HepG2 (cell line): ENCODE data around the gene METRN. TPM values are rescaled to one million over a fixed set of nuclear protein-coding genes. Genes with fewer than 3 reads are reported as not detected.

ENCODE experiments used
- FOXK1 ChIP-seq: sonication (generic); formaldehyde crosslinking; IDR thresholded peaks from 2 replicates; pipeline ENCODE4 v1.4.0; 2020; ENCODE audit warnings: low read depth, missing genetic modification reagents, borderline replicate concordance
- GATA4 ChIP-seq: sonication (generic); IDR thresholded peaks from 2 replicates; pipeline ENCODE4 v1.6.1; 2016; ENCODE audit warnings: antibody characterized with exemption, low read depth, borderline replicate concordance
- MYC ChIP-seq: sonication (generic); formaldehyde crosslinking; IDR thresholded peaks from 2 replicates; pipeline ENCODE4 v1.9.0; 2021; ENCODE audit warnings: missing genetic modification reagents, borderline replicate concordance
- NONO ChIP-seq, 2 experiments: fragments of 450-650 bp in 1 of 2; sonication (generic) in 1 of 2; formaldehyde crosslinking in 1 of 2; IDR thresholded peaks in 1 of 2; conservative IDR thresholded peaks in 1 of 2; 2 replicates each; pipeline versions ENCODE4 v1.6.1 to v1.8.0; 2017 to 2022; ENCODE audit warnings: mild to moderate bottlenecking in 1 of 2, missing genetic modification reagents in 1 of 2, moderate library complexity in 1 of 2
- PTBP1 ChIP-seq: fragments of 200-400 bp; formaldehyde crosslinking; IDR thresholded peaks from 2 replicates; pipeline ENCODE4 v1.6.1; 2018; ENCODE audit warnings: low read length, low read depth; ENCODE audit not compliant: poor library complexity, severe bottlenecking
- SAP130 ChIP-seq: IDR thresholded peaks from 2 replicates; pipeline ENCODE4 v1.6.1; 2016; ENCODE audit warnings: low read depth
- ZNF10 ChIP-seq: sonication (generic); formaldehyde crosslinking; IDR thresholded peaks from 2 replicates; pipeline ENCODE4 v1.4.0; 2020; ENCODE audit warnings: mild to moderate bottlenecking, low read depth, missing genetic modification reagents, borderline replicate concordance
- ZNF333 ChIP-seq: sonication (generic); formaldehyde crosslinking; IDR thresholded peaks from 2 replicates; pipeline ENCODE4 v1.4.0; 2020; ENCODE audit warnings: mild to moderate bottlenecking, missing genetic modification reagents, borderline replicate concordance
- ZNF44 ChIP-seq: sonication (generic); formaldehyde crosslinking; IDR thresholded peaks from 2 replicates; pipeline ENCODE4 v1.5.1; 2020; ENCODE audit warnings: mild to moderate bottlenecking, missing genetic modification reagents
- polyA plus RNA-seq, 8 experiments: library from polyadenylated mRNA; depleted of rRNA in 3 of 8; stranded (reverse) in 7 of 8; unstranded in 1 of 8; fragments of >200 nt; fragmentation: Illumina TruSeq in 4 of 8; extraction: Trizol in 4 of 8; gene quantifications; 2 replicates each; pipeline versions ENCODE4 v1.2.1 to v1.2.3, GENCODE V29; 2011 to 2016; ENCODE audit warnings: low read depth in 4 of 8, missing spikeins in 1 of 8, mixed read lengths in 1 of 8; ENCODE audit not compliant: insufficient read depth in 1 of 8
- total RNA-seq, 5 experiments: library from RNA; depleted of rRNA; stranded (reverse); fragments of >200 nt; fragmentation: Illumina TruSeq; extraction: Trizol; gene quantifications; 2 replicates each; pipeline ENCODE4 v1.2.3, GENCODE V29; 2016; ENCODE audit warnings: low read depth in 1 of 5
- TF ChIP-seq, protein P1 (sequence below): sonication (generic); formaldehyde crosslinking; IDR thresholded peaks from 2 replicates; pipeline ENCODE4 v1.9.0; 2022; ENCODE audit warnings: missing genetic modification reagents, mild to moderate bottlenecking, borderline replicate concordance
- TF ChIP-seq, protein P2 (sequence below): sonication (generic); formaldehyde crosslinking; IDR thresholded peaks from 2 replicates; pipeline ENCODE4 v1.4.0; 2020; ENCODE audit warnings: missing genetic modification reagents
- TF ChIP-seq, protein P3 (sequence below): sonication (generic); formaldehyde crosslinking; IDR thresholded peaks from 2 replicates; pipeline ENCODE4 v1.4.0; 2020; ENCODE audit warnings: mild to moderate bottlenecking, low read depth, missing genetic modification reagents
- TF ChIP-seq, protein P4 (sequence below): sonication (generic); formaldehyde crosslinking; IDR thresholded peaks from 2 replicates; pipeline ENCODE4 v1.5.0; 2020; ENCODE audit warnings: mild to moderate bottlenecking, missing genetic modification reagents, moderate library complexity
- TF ChIP-seq, protein P5 (sequence below): sonication (generic); IDR thresholded peaks from 2 replicates; pipeline ENCODE4 v1.6.1; 2016; ENCODE audit warnings: low read depth, borderline replicate concordance
- TF ChIP-seq, protein P6 (sequence below): sonication (generic); formaldehyde crosslinking; IDR thresholded peaks from 2 replicates; pipeline ENCODE4 v1.9.0; 2021; ENCODE audit warnings: missing genetic modification reagents, borderline replicate concordance

The METRN gene
- total and polyA plus RNA-seq, 2 of the 13 experiments (the other 11 are each of a cell fraction or from before 2014, with no cell fraction given), result 25.5 to 46.1 TPM

DNA sequence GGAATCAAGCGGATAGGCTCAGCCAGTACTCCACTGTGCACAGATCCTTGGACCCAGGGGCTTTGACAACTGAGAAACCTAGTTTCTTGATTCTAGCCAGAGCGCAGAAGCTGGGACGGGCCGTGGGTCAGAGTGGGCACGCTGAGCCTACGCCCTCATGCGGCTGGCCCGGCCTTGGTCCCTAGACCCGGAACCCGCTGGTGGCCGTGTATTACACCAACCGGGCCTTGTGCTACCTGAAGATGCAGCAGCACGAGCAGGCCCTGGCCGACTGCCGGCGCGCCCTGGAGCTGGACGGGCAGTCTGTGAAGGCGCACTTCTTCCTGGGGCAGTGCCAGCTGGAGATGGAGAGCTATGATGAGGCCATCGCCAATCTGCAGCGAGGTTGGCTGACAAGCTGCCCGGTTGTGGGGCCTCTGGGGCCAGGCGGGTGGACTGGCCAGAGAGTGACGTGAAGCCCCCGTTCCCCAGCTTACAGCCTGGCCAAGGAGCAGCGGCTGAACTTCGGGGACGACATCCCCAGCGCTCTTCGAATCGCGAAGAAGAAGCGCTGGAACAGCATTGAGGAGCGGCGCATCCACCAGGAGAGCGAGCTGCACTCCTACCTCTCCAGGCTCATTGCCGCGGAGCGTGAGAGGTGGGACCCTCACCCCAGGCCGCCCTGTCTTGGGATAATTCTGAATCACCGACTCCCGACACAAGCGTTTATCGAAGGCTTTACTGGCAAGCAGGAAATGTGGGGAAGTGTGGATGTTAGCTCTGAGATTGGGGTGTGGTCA, 33.8 kb upstream of the METRN start (continued):
- TF ChIP-seq, protein P1, sequence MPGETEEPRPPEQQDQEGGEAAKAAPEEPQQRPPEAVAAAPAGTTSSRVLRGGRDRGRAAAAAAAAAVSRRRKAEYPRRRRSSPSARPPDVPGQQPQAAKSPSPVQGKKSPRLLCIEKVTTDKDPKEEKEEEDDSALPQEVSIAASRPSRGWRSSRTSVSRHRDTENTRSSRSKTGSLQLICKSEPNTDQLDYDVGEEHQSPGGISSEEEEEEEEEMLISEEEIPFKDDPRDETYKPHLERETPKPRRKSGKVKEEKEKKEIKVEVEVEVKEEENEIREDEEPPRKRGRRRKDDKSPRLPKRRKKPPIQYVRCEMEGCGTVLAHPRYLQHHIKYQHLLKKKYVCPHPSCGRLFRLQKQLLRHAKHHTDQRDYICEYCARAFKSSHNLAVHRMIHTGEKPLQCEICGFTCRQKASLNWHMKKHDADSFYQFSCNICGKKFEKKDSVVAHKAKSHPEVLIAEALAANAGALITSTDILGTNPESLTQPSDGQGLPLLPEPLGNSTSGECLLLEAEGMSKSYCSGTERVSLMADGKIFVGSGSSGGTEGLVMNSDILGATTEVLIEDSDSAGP, result peak; percentile 70; the same call in 1 of the 2 replicates
- TF ChIP-seq, protein P2, sequence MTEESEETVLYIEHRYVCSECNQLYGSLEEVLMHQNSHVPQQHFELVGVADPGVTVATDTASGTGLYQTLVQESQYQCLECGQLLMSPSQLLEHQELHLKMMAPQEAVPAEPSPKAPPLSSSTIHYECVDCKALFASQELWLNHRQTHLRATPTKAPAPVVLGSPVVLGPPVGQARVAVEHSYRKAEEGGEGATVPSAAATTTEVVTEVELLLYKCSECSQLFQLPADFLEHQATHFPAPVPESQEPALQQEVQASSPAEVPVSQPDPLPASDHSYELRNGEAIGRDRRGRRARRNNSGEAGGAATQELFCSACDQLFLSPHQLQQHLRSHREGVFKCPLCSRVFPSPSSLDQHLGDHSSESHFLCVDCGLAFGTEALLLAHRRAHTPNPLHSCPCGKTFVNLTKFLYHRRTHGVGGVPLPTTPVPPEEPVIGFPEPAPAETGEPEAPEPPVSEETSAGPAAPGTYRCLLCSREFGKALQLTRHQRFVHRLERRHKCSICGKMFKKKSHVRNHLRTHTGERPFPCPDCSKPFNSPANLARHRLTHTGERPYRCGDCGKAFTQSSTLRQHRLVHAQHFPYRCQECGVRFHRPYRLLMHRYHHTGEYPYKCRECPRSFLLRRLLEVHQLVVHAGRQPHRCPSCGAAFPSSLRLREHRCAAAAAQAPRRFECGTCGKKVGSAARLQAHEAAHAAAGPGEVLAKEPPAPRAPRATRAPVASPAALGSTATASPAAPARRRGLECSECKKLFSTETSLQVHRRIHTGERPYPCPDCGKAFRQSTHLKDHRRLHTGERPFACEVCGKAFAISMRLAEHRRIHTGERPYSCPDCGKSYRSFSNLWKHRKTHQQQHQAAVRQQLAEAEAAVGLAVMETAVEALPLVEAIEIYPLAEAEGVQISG (CRISPR knock-in tag), result peak; percentile 83
- TF ChIP-seq, protein P3, sequence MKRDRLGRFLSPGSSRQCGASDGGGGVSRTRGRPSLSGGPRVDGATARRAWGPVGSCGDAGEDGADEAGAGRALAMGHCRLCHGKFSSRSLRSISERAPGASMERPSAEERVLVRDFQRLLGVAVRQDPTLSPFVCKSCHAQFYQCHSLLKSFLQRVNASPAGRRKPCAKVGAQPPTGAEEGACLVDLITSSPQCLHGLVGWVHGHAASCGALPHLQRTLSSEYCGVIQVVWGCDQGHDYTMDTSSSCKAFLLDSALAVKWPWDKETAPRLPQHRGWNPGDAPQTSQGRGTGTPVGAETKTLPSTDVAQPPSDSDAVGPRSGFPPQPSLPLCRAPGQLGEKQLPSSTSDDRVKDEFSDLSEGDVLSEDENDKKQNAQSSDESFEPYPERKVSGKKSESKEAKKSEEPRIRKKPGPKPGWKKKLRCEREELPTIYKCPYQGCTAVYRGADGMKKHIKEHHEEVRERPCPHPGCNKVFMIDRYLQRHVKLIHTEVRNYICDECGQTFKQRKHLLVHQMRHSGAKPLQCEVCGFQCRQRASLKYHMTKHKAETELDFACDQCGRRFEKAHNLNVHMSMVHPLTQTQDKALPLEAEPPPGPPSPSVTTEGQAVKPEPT, result no peak
- TF ChIP-seq PTBP1 (peak; percentile 28), MYC (CRISPR knock-in tag) (peak; percentile 51; the same call in 1 of the 2 replicates), NONO (IDR thresholded peaks at IDR 0.05) (no peak), NONO (CRISPR knock-in tag; conservative IDR thresholded peaks at IDR 0.05) (no peak), ZNF333 (CRISPR knock-in tag) (no peak), SAP130 (CRISPR knock-in tag) (peak; percentile 84), ZNF44 (CRISPR knock-in tag) (no peak), ZNF10 (no peak), FOXK1 (CRISPR knock-in tag) (no peak), GATA4 (no peak)
- TF ChIP-seq, protein P4, sequence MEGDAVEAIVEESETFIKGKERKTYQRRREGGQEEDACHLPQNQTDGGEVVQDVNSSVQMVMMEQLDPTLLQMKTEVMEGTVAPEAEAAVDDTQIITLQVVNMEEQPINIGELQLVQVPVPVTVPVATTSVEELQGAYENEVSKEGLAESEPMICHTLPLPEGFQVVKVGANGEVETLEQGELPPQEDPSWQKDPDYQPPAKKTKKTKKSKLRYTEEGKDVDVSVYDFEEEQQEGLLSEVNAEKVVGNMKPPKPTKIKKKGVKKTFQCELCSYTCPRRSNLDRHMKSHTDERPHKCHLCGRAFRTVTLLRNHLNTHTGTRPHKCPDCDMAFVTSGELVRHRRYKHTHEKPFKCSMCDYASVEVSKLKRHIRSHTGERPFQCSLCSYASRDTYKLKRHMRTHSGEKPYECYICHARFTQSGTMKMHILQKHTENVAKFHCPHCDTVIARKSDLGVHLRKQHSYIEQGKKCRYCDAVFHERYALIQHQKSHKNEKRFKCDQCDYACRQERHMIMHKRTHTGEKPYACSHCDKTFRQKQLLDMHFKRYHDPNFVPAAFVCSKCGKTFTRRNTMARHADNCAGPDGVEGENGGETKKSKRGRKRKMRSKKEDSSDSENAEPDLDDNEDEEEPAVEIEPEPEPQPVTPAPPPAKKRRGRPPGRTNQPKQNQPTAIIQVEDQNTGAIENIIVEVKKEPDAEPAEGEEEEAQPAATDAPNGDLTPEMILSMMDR (CRISPR knock-in tag), result peak; percentile 76
- TF ChIP-seq, protein P5, sequence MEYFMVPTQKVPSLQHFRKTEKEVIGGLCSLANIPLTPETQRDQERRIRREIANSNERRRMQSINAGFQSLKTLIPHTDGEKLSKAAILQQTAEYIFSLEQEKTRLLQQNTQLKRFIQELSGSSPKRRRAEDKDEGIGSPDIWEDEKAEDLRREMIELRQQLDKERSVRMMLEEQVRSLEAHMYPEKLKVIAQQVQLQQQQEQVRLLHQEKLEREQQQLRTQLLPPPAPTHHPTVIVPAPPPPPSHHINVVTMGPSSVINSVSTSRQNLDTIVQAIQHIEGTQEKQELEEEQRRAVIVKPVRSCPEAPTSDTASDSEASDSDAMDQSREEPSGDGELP, result no peak
- TF ChIP-seq, protein P6, sequence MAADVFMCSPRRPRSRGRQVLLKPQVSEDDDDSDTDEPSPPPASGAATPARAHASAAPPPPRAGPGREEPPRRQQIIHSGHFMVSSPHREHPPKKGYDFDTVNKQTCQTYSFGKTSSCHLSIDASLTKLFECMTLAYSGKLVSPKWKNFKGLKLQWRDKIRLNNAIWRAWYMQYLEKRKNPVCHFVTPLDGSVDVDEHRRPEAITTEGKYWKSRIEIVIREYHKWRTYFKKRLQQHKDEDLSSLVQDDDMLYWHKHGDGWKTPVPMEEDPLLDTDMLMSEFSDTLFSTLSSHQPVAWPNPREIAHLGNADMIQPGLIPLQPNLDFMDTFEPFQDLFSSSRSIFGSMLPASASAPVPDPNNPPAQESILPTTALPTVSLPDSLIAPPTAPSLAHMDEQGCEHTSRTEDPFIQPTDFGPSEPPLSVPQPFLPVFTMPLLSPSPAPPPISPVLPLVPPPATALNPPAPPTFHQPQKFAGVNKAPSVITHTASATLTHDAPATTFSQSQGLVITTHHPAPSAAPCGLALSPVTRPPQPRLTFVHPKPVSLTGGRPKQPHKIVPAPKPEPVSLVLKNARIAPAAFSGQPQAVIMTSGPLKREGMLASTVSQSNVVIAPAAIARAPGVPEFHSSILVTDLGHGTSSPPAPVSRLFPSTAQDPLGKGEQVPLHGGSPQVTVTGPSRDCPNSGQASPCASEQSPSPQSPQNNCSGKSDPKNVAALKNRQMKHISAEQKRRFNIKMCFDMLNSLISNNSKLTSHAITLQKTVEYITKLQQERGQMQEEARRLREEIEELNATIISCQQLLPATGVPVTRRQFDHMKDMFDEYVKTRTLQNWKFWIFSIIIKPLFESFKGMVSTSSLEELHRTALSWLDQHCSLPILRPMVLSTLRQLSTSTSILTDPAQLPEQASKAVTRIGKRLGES (CRISPR knock-in tag), result no peak
